ENCODE results near the gene PIAS4. TPM values are rescaled to one million over a fixed set of nuclear protein-coding genes. Genes with fewer than 3 reads are reported as not detected.

The PIAS4 gene
- total and polyA plus RNA-seq, 2 of the 13 experiments (the other 11 are each of a cell fraction or from before 2014, with no cell fraction given) = 9.0 to 20.1 TPM

DNA sequence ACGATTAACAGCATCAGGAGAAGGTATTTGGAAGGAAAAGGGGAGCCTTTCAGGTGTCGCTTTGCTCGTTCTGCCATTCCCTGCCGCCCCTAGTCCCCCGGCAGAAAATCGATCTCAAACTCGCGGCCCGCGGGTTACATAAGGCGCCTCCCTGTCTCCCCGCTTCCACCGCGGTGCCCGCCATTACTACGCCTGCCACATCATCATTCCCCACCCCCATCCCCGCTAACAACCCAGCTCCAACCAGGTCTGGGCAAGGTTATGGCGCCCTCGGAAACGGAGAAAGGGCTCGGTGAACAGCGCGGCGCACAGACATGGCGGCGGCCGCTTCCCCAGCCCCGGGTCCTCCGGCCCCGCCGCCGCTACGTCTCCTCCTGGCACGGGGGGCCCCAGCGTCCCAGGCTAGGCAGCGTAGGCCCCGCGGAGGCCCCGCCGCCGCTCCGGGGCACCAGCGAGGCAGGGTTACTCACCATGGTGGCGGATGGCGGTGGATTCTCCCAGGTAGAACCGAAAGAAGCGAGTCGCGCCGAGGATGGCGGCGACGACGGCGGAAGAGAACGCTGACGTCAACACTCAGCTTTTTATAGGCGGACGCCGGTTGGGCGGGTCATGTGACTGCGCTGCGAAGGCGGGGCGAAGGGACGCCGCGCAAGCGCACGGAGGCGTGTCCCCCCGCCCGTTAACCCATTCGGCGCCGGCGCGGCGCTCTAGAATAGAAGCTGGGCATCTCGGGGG lies 22.5 kb upstream of the PIAS4 start, which contains the start of gene EEF2 (continued):
- TF ChIP-seq ARHGAP35 (CRISPR knock-in tag; IDR thresholded peaks at IDR 0.05; ENCODE audit: borderline replicate concordance) (peak; percentile 63), STAG1 (CRISPR knock-in tag; IDR thresholded peaks at IDR 0.05) (0 out of 2 replicates have a peak, but pooled peaks have one; percentile 9), ZNF558 (CRISPR knock-in tag; IDR thresholded peaks at IDR 0.05; ENCODE audit: borderline replicate concordance) (peak; percentile 83; the same call in 1 of the 2 replicates), ZNF839 (CRISPR knock-in tag; IDR thresholded peaks at IDR 0.05; ENCODE audit: borderline replicate concordance) (peak; percentile 86; the same call in 1 of the 2 replicates), ZNF260 (CRISPR knock-in tag; IDR thresholded peaks at IDR 0.05; ENCODE audit: borderline replicate concordance, low read depth) (no peak), HNRNPL (IDR thresholded peaks at IDR 0.05; ENCODE audit: low read depth, low read length) (0 out of 2 replicates have a peak, but pooled peaks have one; percentile 19), GFI1 (CRISPR knock-in tag; IDR thresholded peaks at IDR 0.05; ENCODE audit: borderline replicate concordance) (peak; percentile 59; the same call in 1 of the 2 replicates), GPN1 (CRISPR knock-in tag; IDR thresholded peaks at IDR 0.05; ENCODE audit: borderline replicate concordance) (0 out of 2 replicates have a peak, but pooled peaks have one; percentile 55), ZNF878 (CRISPR knock-in tag; IDR thresholded peaks at IDR 0.05) (peak; percentile 66; the same call in 1 of the 2 replicates), HMG20B (CRISPR knock-in tag; conservative IDR thresholded peaks at IDR 0.05) (no peak), ZSCAN21 (CRISPR knock-in tag; IDR thresholded peaks at IDR 0.05; ENCODE audit: borderline replicate concordance) (peak; percentile 68; the same call in 1 of the 2 replicates), GATAD2A (CRISPR knock-in tag; IDR thresholded peaks at IDR 0.05) (no peak; the same call in 1 of the 2 replicates), FOXK2 (IDR thresholded peaks at IDR 0.05) (no peak), HOXA7 (CRISPR knock-in tag; IDR thresholded peaks at IDR 0.05) (peak; percentile 58; the same call in 1 of the 2 replicates), ZNF83 (CRISPR knock-in tag; IDR thresholded peaks at IDR 0.05; ENCODE audit: borderline replicate concordance) (peak; percentile 91; the same call in 1 of the 2 replicates), ELF3 (CRISPR knock-in tag; IDR thresholded peaks at IDR 0.05) (peak; percentile 50; the same call in 1 of the 2 replicates), NAIF1 (CRISPR knock-in tag; IDR thresholded peaks at IDR 0.05; ENCODE audit: borderline replicate concordance) (no peak; the same call in 1 of the 2 replicates)
- TF ChIP-seq, protein P1, sequence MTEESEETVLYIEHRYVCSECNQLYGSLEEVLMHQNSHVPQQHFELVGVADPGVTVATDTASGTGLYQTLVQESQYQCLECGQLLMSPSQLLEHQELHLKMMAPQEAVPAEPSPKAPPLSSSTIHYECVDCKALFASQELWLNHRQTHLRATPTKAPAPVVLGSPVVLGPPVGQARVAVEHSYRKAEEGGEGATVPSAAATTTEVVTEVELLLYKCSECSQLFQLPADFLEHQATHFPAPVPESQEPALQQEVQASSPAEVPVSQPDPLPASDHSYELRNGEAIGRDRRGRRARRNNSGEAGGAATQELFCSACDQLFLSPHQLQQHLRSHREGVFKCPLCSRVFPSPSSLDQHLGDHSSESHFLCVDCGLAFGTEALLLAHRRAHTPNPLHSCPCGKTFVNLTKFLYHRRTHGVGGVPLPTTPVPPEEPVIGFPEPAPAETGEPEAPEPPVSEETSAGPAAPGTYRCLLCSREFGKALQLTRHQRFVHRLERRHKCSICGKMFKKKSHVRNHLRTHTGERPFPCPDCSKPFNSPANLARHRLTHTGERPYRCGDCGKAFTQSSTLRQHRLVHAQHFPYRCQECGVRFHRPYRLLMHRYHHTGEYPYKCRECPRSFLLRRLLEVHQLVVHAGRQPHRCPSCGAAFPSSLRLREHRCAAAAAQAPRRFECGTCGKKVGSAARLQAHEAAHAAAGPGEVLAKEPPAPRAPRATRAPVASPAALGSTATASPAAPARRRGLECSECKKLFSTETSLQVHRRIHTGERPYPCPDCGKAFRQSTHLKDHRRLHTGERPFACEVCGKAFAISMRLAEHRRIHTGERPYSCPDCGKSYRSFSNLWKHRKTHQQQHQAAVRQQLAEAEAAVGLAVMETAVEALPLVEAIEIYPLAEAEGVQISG (CRISPR knock-in tag; IDR thresholded peaks at IDR 0.05) = peak; percentile 87
- TF ChIP-seq, protein P2, sequence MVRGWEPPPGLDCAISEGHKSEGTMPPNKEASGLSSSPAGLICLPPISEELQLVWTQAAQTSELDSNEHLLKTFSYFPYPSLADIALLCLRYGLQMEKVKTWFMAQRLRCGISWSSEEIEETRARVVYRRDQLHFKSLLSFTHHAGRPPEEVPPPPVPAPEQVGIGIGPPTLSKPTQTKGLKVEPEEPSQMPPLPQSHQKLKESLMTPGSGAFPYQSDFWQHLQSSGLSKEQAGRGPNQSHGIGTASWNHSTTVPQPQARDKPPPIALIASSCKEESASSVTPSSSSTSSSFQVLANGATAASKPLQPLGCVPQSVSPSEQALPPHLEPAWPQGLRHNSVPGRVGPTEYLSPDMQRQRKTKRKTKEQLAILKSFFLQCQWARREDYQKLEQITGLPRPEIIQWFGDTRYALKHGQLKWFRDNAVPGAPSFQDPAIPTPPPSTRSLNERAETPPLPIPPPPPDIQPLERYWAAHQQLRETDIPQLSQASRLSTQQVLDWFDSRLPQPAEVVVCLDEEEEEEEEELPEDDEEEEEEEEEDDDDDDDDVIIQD (CRISPR knock-in tag; IDR thresholded peaks at IDR 0.05; ENCODE audit: low read depth) = 0 out of 2 replicates have a peak, but pooled peaks have one; percentile 11
- TF ChIP-seq, protein P3, sequence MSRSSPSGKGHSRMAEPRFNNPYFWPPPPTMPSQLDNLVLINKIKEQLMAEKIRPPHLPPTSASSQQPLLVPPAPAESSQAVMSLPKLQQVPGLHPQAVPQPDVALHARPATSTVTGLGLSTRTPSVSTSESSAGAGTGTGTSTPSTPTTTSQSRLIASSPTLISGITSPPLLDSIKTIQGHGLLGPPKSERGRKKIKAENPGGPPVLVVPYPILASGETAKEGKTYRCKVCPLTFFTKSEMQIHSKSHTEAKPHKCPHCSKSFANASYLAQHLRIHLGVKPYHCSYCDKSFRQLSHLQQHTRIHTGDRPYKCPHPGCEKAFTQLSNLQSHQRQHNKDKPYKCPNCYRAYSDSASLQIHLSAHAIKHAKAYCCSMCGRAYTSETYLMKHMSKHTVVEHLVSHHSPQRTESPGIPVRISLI (CRISPR knock-in tag; IDR thresholded peaks at IDR 0.05; ENCODE audit: borderline replicate concordance) = no peak; the same call in 1 of the 2 replicates
- TF ChIP-seq, protein P4, sequence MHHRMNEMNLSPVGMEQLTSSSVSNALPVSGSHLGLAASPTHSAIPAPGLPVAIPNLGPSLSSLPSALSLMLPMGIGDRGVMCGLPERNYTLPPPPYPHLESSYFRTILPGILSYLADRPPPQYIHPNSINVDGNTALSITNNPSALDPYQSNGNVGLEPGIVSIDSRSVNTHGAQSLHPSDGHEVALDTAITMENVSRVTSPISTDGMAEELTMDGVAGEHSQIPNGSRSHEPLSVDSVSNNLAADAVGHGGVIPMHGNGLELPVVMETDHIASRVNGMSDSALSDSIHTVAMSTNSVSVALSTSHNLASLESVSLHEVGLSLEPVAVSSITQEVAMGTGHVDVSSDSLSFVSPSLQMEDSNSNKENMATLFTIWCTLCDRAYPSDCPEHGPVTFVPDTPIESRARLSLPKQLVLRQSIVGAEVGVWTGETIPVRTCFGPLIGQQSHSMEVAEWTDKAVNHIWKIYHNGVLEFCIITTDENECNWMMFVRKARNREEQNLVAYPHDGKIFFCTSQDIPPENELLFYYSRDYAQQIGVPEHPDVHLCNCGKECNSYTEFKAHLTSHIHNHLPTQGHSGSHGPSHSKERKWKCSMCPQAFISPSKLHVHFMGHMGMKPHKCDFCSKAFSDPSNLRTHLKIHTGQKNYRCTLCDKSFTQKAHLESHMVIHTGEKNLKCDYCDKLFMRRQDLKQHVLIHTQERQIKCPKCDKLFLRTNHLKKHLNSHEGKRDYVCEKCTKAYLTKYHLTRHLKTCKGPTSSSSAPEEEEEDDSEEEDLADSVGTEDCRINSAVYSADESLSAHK (CRISPR knock-in tag; IDR thresholded peaks at IDR 0.05; ENCODE audit: borderline replicate concordance) = no peak

Data from HepG2 (cell line).